GM13977 (cell line): ENCODE results near the gene CEP162.
"Not testable (repeated sequence)": the region's sequence is repeated elsewhere in the genome, so short reads cannot be mapped to it uniquely, and the experiment has no call there.

ENCODE experiments used
- DNase-seq: peaks from one replicate; pipeline ENCODE4 v3.0.0; 2012; ENCODE audit warnings: low spot score
- in situ Hi-C: fragments of 300-500 bp; cut with MboI; formaldehyde crosslinking; loops from one replicate; pipeline ENCODE4 v1.12.0; 2022; ENCODE audit warnings: low sequenced_read_pairs, low pct_unique_long_range_greater_than_20kb, mixed read lengths, inconsistent platforms; ENCODE audit not compliant: unreplicated experiment
- TF ChIP-seq, protein P1 (sequence below): IDR thresholded peaks from 2 replicates; pipeline ENCODE4 v1.5.1; 2012; ENCODE audit warnings: mild to moderate bottlenecking, control low read depth; ENCODE audit not compliant: insufficient read depth; ENCODE audit errors: extremely low read depth, missing control alignments

CEP162 gene

DNA sequence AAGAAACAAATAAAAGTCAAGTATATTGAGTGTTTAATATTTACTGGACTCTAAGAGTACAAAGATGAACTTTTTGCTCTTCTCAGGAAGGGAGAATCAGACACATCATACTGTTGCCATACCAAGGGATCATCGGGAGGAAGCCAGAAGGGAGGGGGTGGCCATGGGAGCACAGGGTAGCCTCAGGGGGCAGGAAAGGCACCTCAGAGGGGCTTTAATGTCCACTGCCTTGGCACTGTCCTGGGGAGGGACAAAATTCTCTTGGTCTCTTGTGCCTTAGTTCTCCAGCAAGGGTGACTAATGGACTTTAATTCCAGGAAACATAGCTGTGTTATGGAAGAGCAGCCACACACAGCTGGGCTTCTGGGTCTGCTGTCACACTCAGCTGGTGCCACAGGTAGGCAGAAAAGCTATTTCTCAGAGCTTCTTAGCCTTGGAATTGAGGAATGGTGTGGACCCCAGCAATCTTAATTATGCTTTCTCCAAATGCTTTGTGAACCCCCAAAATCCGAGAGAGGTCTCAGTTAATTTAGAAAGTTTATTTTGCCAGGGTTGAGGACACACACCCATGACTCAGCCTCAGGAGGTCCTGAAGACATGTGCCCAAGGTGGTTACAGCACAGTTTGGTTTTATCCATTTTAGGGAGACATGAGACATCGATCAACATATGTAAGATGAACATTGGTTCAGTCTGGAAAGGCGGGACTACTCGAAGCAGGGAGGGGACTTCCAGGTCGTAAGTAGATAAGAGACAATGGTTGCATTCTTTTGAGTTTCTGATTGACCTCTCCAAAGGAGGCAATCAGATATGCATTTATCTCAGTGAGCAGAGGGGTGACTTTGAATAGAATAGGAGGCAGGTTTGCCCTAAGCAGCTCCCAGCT, 140.7 kb downstream of the CEP162 start:
- in situ Hi-C loops, result no loop called here

DNA sequence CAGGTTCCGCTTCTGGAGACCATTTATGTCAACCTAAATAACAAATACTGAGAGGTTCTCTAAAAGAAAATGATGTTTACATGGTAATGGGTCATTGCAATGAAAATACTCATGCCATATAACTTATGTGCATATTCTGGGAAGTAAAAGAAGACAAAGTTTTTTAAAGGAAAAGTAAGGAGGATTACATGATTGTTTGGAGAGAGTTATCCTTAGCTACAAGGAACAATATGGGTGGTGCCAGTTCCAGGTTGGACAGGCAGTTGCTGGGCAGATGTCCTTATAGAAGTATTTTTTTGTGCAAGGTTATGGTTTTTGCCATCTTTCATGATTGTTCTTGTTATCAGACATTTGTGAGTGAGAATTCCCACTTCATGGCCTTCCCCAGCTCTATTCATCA, 141.4 kb downstream of the CEP162 start:
- in situ Hi-C loops, result no loop called here
- DNase-seq, result no peak
- TF ChIP-seq, protein P1, sequence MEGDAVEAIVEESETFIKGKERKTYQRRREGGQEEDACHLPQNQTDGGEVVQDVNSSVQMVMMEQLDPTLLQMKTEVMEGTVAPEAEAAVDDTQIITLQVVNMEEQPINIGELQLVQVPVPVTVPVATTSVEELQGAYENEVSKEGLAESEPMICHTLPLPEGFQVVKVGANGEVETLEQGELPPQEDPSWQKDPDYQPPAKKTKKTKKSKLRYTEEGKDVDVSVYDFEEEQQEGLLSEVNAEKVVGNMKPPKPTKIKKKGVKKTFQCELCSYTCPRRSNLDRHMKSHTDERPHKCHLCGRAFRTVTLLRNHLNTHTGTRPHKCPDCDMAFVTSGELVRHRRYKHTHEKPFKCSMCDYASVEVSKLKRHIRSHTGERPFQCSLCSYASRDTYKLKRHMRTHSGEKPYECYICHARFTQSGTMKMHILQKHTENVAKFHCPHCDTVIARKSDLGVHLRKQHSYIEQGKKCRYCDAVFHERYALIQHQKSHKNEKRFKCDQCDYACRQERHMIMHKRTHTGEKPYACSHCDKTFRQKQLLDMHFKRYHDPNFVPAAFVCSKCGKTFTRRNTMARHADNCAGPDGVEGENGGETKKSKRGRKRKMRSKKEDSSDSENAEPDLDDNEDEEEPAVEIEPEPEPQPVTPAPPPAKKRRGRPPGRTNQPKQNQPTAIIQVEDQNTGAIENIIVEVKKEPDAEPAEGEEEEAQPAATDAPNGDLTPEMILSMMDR, result no peak

More for the DNA sequence above, 140.7 kb downstream of the CEP162 start:
- TF ChIP-seq, protein P1, result no peak
- no peak for DNase-seq

DNA sequence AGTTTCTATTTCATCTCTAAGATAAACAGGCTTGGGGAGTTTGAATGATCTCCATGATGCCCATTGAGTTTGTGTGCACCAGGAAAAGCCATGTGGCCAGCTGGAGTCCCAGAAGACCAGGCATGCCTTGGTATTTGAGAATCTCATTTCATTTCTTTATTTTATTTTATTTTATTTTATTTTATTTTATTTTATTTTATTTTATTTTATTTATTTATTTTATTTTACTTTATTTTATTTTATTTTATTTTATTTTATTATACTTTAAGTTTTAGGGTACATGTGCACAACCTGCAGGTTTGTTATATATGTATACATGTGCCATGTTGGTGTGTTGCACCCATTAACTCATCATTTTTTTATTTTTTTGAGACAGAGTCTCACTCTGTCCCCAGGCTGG, 142.7 kb downstream of the CEP162 start:
- DNase-seq, in situ Hi-C loops: not testable (repeated sequence)

DNA sequence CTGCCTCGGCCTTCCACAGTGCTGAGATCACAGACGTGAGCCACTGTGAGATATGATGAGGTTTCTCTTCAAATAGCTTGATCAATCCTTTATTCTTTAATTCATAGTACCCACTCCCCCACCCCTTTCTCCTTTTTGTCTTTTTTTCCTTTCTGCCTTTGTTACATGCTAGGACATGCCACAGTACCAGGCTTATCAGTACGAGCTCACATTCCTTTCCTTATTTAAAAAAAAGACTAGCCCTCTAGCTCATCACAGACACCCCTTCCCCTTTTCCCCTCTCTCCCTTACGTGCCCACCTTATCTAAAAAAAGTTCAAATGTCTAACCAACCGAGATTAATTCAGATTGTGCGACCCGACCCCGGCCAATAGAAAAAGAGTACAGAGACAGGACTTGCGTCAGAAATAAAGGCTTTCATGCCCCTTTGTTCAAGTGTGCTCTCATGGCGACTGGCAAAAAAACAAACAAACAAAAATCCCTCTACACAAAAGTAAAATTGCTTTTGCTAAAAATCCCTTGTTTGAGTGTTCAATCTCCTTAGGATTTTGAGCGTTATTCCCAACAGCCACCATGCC, 144.7 kb downstream of the CEP162 start:
- TF ChIP-seq, protein P1, result no peak
- in situ Hi-C loops, result no loop called here
- no peak for DNase-seq

DNA sequence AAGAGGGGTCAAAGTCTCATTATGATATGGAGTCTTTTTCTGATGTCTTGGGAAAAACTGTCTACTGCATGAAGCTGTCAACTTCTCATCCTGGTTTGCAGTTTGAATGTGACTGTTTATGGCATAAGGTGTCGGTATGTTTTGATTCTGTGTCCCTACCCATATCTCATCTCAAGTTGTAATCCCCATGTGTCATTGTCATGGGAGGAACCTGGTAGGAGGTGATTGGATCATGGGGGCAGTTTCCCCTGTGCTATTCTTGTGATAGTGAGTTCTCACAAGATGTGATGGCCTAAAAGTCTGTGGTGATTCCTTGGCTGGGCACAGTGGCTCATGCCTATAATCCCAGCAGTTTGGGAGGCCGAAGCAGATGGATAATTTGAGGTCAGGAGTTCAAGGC, 146.2 kb downstream of the CEP162 start:
- TF ChIP-seq, protein P1, result no peak
- no peak for DNase-seq
- in situ Hi-C loops, result no loop called here

DNA sequence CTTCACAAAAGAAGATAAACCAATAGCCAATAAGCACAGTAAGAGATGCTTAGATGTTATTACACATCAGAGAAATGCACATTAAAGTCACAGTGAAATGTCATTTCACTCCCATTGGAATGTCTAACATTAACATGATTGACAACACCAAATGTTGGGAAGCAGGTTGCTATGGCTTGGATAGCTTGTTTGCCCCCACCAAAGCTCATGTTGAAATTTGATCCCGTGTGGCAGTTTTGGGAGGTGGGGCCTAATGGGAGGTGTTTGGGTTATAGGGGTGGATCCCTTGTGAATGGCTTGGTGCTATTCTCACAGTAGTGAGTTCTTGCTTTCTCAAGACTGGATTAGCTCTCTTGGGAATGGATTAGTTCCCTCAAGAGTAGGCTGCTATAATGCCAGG, 149.1 kb downstream of the CEP162 start:
- in situ Hi-C loops, result no loop called here
- no peak for DNase-seq
- TF ChIP-seq, protein P1, result no peak

DNA sequence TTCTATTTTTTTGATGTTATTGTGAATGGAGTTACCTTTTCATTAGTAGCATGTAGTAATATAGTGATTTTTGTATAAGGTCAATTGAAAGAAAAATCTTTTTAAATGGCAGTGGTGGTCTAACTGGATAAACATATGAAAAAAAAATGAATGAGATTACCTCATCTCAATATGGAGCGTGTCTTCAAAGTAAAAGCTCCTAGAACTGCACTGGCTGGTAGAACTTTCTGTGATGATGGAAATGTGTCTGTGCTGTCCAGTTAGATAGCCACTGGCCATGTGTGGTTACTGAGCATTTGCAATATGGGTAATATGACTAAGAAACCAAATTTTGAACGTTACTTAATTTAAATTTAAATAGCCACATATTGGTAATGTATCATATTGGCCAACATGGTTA, 149.8 kb downstream of the CEP162 start:
- TF ChIP-seq, protein P1, result no peak
- DNase-seq, result no peak
- in situ Hi-C loops, result no loop called here
